Activated CD8-positive, alpha-beta T cell treated with anti-CD3 and anti-CD28 coated beads, Interleukin-2, amount 10 ng/mL, durations not matched to agents 7 days and 5 days (primary cell): ENCODE measurements around the gene RASAL2. TPM values are rescaled to one million over a fixed set of nuclear protein-coding genes. Genes with fewer than 3 reads are reported as not detected.

Source experiments
- ATAC-seq: fragments of 150-1000 bp; cut with Tn5 transposase; one replicate; pipeline ENCODE4 v1.10.0; 2021; ENCODE audit warnings: moderate library complexity
- CTCF ChIA-PET: fragments of 350-600 bp; sonication (Branson Sonifier 250); formaldehyde crosslinking; loops from one replicate; lab custom pipeline; 2021; ENCODE audit warnings: antibody characterized with exemption; lab: Charles Lee
- POLR2A ChIA-PET: fragments of 350-600 bp; sonication (Branson Sonifier 250); formaldehyde crosslinking; loops from one replicate; lab custom pipeline; 2021; ENCODE audit warnings: antibody characterized with exemption; lab: Charles Lee
- DNase-seq: peaks from one replicate; pipeline ENCODE4 v3.0.0-alpha.2; 2020
- H3K27ac Mint-ChIP-seq: one replicate; pipeline ENCODE4 v1.8.0; 2021; ENCODE audit warnings: mild to moderate bottlenecking, mixed read lengths
- H3K27me3 Mint-ChIP-seq: one replicate; pipeline ENCODE4 v1.8.0; 2021; ENCODE audit warnings: low read depth, mixed read lengths
- H3K36me3 Mint-ChIP-seq: one replicate; pipeline ENCODE4 v1.8.0; 2021; ENCODE audit warnings: low read depth, mixed read lengths
- H3K4me1 Mint-ChIP-seq: one replicate; pipeline ENCODE4 v1.8.0; 2021; ENCODE audit warnings: low read depth, mixed read lengths
- H3K4me3 Mint-ChIP-seq: one replicate; pipeline ENCODE4 v1.8.0; 2021; ENCODE audit warnings: mild to moderate bottlenecking, mixed read lengths
- H3K9me3 Mint-ChIP-seq: one replicate; pipeline ENCODE4 v1.8.0; 2022; ENCODE audit warnings: mixed read lengths; ENCODE audit not compliant: insufficient read depth
- total RNA-seq, 2 experiments: library from RNA; stranded (reverse); gene quantifications; one replicate each; pipeline ENCODE4 v1.2.3, GENCODE V29; 2021

RASAL2 gene
- total RNA-seq, 2 experiments from 2014 or later, result not detected

- ATAC-seq, result no peak
- Mint-ChIP-seq H3K27me3 (no peaks in the 10 kb centered on the region), H3K4me3 (no peak overlapping the region), H3K36me3 (no peaks in the 10 kb centered on the region), H3K27ac (no peak overlapping the region), H3K4me1 (no peaks in the 10 kb centered on the region), H3K9me3 (no peaks in the 10 kb centered on the region)
- DNase-seq, result no peak
- CTCF ChIA-PET, result interaction anchor here (1.0 kb wide), 1 partner anchor 125 kb away, joined by 3 read pairs; no protein-coding TSS in a partner anchor
- POLR2A ChIA-PET, result interaction anchor here (0.6 kb wide), 1 partner anchor 1352 kb away, joined by 4 read pairs; no protein-coding TSS in a partner anchor
These were observed 341.1 kb downstream of the RASAL2 start for GRCh38 chr1:178434899-178435435.

- ChIA-PET POLR2A (no interaction called here), CTCF (no interaction called here)
- Mint-ChIP-seq H3K27ac (no peak overlapping the region), H3K27me3 (no peaks in the 10 kb centered on the region), H3K36me3 (no peaks in the 10 kb centered on the region), H3K4me1 (no peaks in the 10 kb centered on the region), H3K9me3 (no peaks in the 10 kb centered on the region), H3K4me3 (no peak overlapping the region)
- no peak for ATAC-seq
- no peak for DNase-seq
These were observed 343.0 kb downstream of the RASAL2 start for GRCh38 chr1:178436899-178437298.

GRCh38 chr1:178438432-178438831, 344.5 kb downstream of the RASAL2 start:
- Mint-ChIP-seq H3K4me1 (no peaks in the 10 kb centered on the region), H3K27me3 (no peaks in the 10 kb centered on the region), H3K36me3 (no peaks in the 10 kb centered on the region), H3K27ac (no peak overlapping the region), H3K4me3 (no peak overlapping the region), H3K9me3 (no peaks in the 10 kb centered on the region)
- DNase-seq, result no peak
- POLR2A ChIA-PET, result no interaction called here
- no peak for ATAC-seq
- CTCF ChIA-PET, result no interaction called here

GRCh38 chr1:178442925-178443324, 349.0 kb downstream of the RASAL2 start:
- no peaks in the 10 kb centered on the region for H3K9me3 Mint-ChIP-seq
- ChIA-PET POLR2A (no interaction called here), CTCF (no interaction called here)
- H3K27me3 Mint-ChIP-seq, result no peaks in the 10 kb centered on the region
- no peaks in the 10 kb centered on the region for H3K36me3 Mint-ChIP-seq
- no peak overlapping the region for H3K27ac Mint-ChIP-seq
- ATAC-seq, result no peak
- no peaks in the 10 kb centered on the region for H3K4me1 Mint-ChIP-seq
- no peak for DNase-seq
- H3K4me3 Mint-ChIP-seq, result no peak overlapping the region

- H3K4me1 Mint-ChIP-seq, result no peaks in the 10 kb centered on the region
- no peaks in the 10 kb centered on the region for H3K9me3 Mint-ChIP-seq
- CTCF ChIA-PET, result no interaction called here
- H3K4me3 Mint-ChIP-seq, result no peak overlapping the region
- ATAC-seq, result no peak
- no peaks in the 10 kb centered on the region for H3K36me3 Mint-ChIP-seq
- POLR2A ChIA-PET, result no interaction called here
- H3K27me3 Mint-ChIP-seq, result no peaks in the 10 kb centered on the region
- no peak for DNase-seq
- H3K27ac Mint-ChIP-seq, result no peak overlapping the region
These were observed 357.0 kb downstream of the RASAL2 start for GRCh38 chr1:178450871-178451270.

- ATAC-seq (no peak), DNase-seq (no peak)
- no peak overlapping the region for H3K4me3 Mint-ChIP-seq
- POLR2A ChIA-PET, result no interaction called here
- H3K36me3 Mint-ChIP-seq, result no peaks in the 10 kb centered on the region
- no peaks in the 10 kb centered on the region for H3K4me1 Mint-ChIP-seq
- no peak overlapping the region for H3K27ac Mint-ChIP-seq
- H3K9me3 Mint-ChIP-seq, result no peaks in the 10 kb centered on the region
- no peaks in the 10 kb centered on the region for H3K27me3 Mint-ChIP-seq
- CTCF ChIA-PET, result no interaction called here
These were observed 357.6 kb downstream of the RASAL2 start for GRCh38 chr1:178451529-178451928.

- no peak for ATAC-seq
These were observed 358.1 kb downstream of the RASAL2 start for GRCh38 chr1:178452013-178452412.

GRCh38 chr1:178456472-178456871, 362.6 kb downstream of the RASAL2 start:
- Mint-ChIP-seq H3K27ac (no peak overlapping the region), H3K36me3 (no peaks in the 10 kb centered on the region), H3K4me1 (no peaks in the 10 kb centered on the region), H3K27me3 (no peaks in the 10 kb centered on the region), H3K4me3 (no peak overlapping the region), H3K9me3 (no peaks in the 10 kb centered on the region)
- no peak for DNase-seq
- no peak for ATAC-seq
- CTCF ChIA-PET, result no interaction called here
- POLR2A ChIA-PET, result no interaction called here

More at GRCh38 chr1:178452013-178452412, 358.1 kb downstream of the RASAL2 start:
- Mint-ChIP-seq H3K4me3 (no peak overlapping the region), H3K27me3 (no peaks in the 10 kb centered on the region), H3K27ac (no peak overlapping the region), H3K36me3 (no peaks in the 10 kb centered on the region), H3K9me3 (no peaks in the 10 kb centered on the region), H3K4me1 (no peaks in the 10 kb centered on the region)
- DNase-seq, result no peak
- ChIA-PET CTCF (no interaction called here), POLR2A (no interaction called here)

- DNase-seq (no peak), ATAC-seq (no peak)
- POLR2A ChIA-PET, result no interaction called here
- Mint-ChIP-seq H3K36me3 (no peaks in the 10 kb centered on the region), H3K9me3 (no peaks in the 10 kb centered on the region), H3K27ac (no peak overlapping the region), H3K27me3 (no peaks in the 10 kb centered on the region), H3K4me1 (no peaks in the 10 kb centered on the region), H3K4me3 (no peak overlapping the region)
- CTCF ChIA-PET, result no interaction called here
These were observed 363.7 kb downstream of the RASAL2 start for GRCh38 chr1:178457651-178458050.

- no peak for DNase-seq
- no peaks in the 10 kb centered on the region for H3K27me3 Mint-ChIP-seq
- no peaks in the 10 kb centered on the region for H3K4me1 Mint-ChIP-seq
- ChIA-PET CTCF (no interaction called here), POLR2A (no interaction called here)
- H3K27ac Mint-ChIP-seq, result no peak overlapping the region
- no peak for ATAC-seq
- no peaks in the 10 kb centered on the region for H3K9me3 Mint-ChIP-seq
- no peaks in the 10 kb centered on the region for H3K36me3 Mint-ChIP-seq
- H3K4me3 Mint-ChIP-seq, result no peak overlapping the region
These were observed 364.3 kb downstream of the RASAL2 start for GRCh38 chr1:178458203-178458602.

- ATAC-seq (no peak), DNase-seq (no peak)
- Mint-ChIP-seq H3K4me3 (no peak overlapping the region), H3K4me1 (no peaks in the 10 kb centered on the region), H3K9me3 (no peaks in the 10 kb centered on the region), H3K36me3 (no peaks in the 10 kb centered on the region), H3K27ac (no peak overlapping the region), H3K27me3 (peaks cover 2% of the 10 kb centered on the region)
- POLR2A ChIA-PET, result no interaction called here
- CTCF ChIA-PET, result no interaction called here
These were observed 367.2 kb downstream of the RASAL2 start for GRCh38 chr1:178461104-178461503.

GRCh38 chr1:178461701-178462100, 367.8 kb downstream of the RASAL2 start:
- Mint-ChIP-seq H3K27ac (no peak overlapping the region), H3K4me1 (no peaks in the 10 kb centered on the region), H3K36me3 (no peaks in the 10 kb centered on the region), H3K9me3 (no peaks in the 10 kb centered on the region), H3K4me3 (no peak overlapping the region), H3K27me3 (peaks cover 2% of the 10 kb centered on the region)
- DNase-seq (no peak), ATAC-seq (no peak)
- CTCF ChIA-PET, result no interaction called here
- POLR2A ChIA-PET, result no interaction called here

GRCh38 chr1:178464141-178464540, 370.2 kb downstream of the RASAL2 start:
- no peak for DNase-seq
- ATAC-seq, result no peak
- Mint-ChIP-seq H3K4me1 (no peaks in the 10 kb centered on the region), H3K9me3 (no peaks in the 10 kb centered on the region), H3K27ac (no peak overlapping the region), H3K27me3 (peaks cover 2% of the 10 kb centered on the region), H3K36me3 (no peaks in the 10 kb centered on the region), H3K4me3 (no peak overlapping the region)
- ChIA-PET CTCF (interaction anchor here (0.6 kb wide), 1 partner anchor 1109 kb away, joined by 3 read pairs; no protein-coding TSS in a partner anchor), POLR2A (no interaction called here)
